ENCODE results near the gene GINS2.

- TF ChIP-seq, protein P1, sequence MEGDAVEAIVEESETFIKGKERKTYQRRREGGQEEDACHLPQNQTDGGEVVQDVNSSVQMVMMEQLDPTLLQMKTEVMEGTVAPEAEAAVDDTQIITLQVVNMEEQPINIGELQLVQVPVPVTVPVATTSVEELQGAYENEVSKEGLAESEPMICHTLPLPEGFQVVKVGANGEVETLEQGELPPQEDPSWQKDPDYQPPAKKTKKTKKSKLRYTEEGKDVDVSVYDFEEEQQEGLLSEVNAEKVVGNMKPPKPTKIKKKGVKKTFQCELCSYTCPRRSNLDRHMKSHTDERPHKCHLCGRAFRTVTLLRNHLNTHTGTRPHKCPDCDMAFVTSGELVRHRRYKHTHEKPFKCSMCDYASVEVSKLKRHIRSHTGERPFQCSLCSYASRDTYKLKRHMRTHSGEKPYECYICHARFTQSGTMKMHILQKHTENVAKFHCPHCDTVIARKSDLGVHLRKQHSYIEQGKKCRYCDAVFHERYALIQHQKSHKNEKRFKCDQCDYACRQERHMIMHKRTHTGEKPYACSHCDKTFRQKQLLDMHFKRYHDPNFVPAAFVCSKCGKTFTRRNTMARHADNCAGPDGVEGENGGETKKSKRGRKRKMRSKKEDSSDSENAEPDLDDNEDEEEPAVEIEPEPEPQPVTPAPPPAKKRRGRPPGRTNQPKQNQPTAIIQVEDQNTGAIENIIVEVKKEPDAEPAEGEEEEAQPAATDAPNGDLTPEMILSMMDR (IDR thresholded peaks at IDR 0.05): no peak
- TF ChIP-seq POLR2A (IDR thresholded peaks at IDR 0.05): no peak
These were observed 45.9 kb downstream of the GINS2 start for GRCh38 chr16:85642762-85643358.

Measured in adrenal gland (tissue), 5 donors.